22Rv1 (cell line): ENCODE measurements around the gene DLG1.

Experiments used
- H3K27ac ChIP-seq: fragments of 450-650 bp; 2 replicates; pipeline ENCODE4 v1.5.1; 2017
- CTCF ChIP-seq: fragments of 450-650 bp; IDR thresholded peaks from 2 replicates; pipeline ENCODE4 v1.5.1; 2017; ENCODE audit warnings: mild to moderate bottlenecking
- ZFX ChIP-seq: fragments of 450-650 bp; IDR thresholded peaks from 2 replicates; pipeline ENCODE4 v1.6.1; 2017; ENCODE audit warnings: antibody characterized with exemption, borderline replicate concordance

The DLG1 gene

GRCh38 chr3:197015790-197016736 lies 282.3 kb downstream of the DLG1 start:
- TF ChIP-seq CTCF (no peak), ZFX (no peak)
- H3K27ac ChIP-seq: no peak overlapping the region

GRCh38 chr3:197014942-197015575 lies 283.4 kb downstream of the DLG1 start:
- H3K27ac ChIP-seq: no peak overlapping the region
- no peak for TF ChIP-seq CTCF
- no peak for TF ChIP-seq ZFX

- TF ChIP-seq ZFX (no peak), CTCF (no peak)
- no peak overlapping the region for H3K27ac ChIP-seq
Measured at GRCh38 chr3:197014024-197014423, 284.4 kb downstream of the DLG1 start.

GRCh38 chr3:197012540-197012883 lies 285.9 kb downstream of the DLG1 start:
- no peak overlapping the region for H3K27ac ChIP-seq
- TF ChIP-seq CTCF (no peak), ZFX (no peak)

- TF ChIP-seq CTCF: no peak
- no peak for TF ChIP-seq ZFX
- no peak overlapping the region for H3K27ac ChIP-seq
Measured at GRCh38 chr3:197011780-197012539, 286.5 kb downstream of the DLG1 start.

GRCh38 chr3:197010556-197011351 lies 287.7 kb downstream of the DLG1 start:
- TF ChIP-seq ZFX: no peak
- no peak for TF ChIP-seq CTCF
- no peak overlapping the region for H3K27ac ChIP-seq
